GM18520 (cell line): ENCODE data around the gene MN1.

Experiments
- ATAC-seq: cut with Tn5 transposase; IDR thresholded peaks from one replicate; pipeline ENCODE4 v1.9.1; 2021; ENCODE audit not compliant: unreplicated experiment

The MN1 gene

DNA sequence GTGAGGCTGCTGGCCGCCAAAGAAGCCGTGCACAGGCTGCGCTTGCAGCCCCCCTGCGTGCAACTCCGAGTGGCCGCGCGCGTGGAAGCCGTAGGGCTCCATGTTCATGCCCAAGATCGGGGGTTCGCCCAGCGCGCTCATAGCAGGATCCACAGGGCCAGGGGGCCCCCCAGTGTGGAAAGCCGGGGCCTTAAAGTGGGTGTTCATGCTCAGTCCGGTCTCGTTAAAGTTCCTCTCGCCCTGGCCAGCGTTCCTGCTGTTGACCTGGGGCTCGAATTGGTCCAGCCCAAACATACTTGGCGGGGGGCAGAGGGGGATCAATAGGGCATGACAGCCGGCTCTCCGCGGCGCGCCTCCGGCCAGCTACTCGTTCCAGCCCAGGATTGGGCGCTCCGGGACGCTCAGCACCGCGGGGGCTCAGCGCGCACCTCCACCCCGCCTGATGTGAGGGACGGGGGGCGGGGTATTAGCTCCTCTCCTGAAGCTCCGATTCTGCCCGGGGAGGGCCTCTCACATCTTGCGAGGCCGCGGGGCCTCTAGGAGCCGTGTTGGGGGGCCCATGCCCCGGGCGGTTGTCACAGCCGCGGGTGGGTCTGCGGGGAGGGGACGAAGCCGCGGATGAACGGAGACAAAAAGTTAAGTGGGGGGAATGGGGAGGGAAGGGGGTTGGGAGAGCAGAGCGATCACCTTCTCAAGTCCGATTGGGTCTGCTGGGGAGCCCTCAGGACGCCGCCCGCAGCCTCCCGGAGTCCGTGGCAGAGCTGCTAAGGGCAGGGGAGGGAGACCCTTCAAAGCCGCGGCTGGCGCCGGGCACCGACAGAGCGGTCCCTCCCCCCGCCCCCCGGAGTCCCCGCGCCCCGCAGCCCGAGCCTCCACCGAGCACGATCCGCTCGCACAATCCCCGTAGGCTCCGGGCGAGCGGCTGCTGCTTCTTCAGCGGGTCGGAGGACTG, 1.0 kb downstream of the MN1 start:
- ATAC-seq, result no peak

DNA sequence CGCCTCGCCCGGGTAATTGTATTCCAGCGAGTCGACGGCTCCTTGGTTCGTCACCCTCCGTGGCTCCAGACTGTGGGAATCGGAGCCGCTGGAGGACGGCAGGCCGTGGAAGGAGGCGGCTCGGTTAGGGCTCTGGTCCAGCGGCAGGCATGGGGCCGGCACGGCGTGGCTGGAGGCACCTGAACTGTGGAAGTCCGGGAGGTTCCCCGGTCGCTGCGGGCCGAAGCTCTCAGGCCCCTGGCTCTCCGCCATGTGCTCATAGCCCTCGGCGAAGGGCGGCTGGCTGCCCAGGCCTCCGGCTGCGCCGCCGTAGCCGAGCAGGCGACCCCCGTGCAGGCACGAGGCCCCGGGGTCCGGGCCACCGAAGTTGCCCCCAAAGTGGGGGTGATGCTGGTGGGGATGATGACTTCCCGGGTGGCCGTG, 1.7 kb downstream of the MN1 start:
- ATAC-seq, result no peak

DNA sequence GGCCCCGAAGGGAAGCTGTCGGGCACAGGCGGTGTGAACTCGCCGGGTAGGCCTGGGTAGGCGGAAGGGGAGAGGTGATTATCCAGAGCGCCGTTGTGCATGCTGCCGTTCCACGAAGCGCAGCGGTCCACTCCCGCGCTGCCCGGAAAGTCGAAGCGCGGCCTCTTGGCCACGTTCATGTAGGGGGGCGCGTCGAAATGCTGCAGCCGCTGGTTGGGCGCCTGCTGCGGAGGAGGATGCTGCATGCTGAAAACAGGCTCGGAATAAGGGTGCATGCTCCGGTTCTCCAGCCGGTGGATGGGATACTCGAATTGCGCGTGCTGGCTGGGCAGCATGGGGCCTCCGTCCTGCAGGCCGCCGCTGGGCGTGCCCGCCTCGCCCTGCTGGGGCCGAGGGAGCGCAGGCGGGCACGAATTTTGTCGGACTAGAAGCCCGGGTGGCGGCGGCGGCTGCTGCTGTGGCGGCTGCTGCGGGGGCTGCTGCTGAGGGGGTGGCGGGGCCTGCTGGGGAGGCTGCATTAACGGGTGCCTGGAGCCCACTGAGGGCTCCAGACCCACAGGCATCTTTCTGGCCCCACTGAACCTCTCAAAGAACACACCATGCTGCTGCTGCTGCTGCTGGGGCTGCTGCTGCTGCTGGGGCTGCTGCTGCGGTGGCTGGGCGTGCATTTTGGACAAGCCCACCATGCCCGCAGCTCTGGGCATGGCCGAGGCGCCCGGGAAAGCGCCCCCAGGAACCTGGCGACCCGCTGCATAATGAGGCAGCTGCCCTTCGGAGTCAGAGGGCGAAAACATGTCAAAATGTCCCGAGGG, 2.3 kb downstream of the MN1 start:
- no peak for ATAC-seq

DNA sequence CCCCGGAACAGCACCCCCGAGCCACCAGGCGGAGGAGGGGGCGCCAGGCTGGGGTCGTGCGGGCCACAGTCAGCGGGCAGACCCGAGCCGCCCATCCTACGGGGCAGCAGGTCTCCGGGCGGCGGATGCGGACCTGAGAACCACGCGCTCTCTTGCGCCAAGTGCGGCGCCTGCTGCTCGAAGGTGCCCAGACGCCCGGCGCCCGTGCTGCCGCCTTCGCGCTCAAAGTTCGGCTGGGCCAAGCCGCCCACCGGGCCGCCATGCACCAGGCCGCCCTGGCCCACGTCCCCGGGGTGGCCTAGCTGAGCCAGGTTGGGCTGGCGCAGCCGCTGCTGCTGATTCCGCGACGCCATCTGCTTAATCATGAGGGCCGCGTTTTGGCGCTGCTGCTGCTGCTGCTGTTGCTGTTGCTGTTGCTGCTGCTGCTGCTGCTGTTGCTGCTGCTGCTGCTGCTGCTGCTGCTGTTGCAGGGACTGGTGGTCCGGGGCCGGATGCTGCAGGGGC, 3.0 kb downstream of the MN1 start:
- ATAC-seq, result no peak

DNA sequence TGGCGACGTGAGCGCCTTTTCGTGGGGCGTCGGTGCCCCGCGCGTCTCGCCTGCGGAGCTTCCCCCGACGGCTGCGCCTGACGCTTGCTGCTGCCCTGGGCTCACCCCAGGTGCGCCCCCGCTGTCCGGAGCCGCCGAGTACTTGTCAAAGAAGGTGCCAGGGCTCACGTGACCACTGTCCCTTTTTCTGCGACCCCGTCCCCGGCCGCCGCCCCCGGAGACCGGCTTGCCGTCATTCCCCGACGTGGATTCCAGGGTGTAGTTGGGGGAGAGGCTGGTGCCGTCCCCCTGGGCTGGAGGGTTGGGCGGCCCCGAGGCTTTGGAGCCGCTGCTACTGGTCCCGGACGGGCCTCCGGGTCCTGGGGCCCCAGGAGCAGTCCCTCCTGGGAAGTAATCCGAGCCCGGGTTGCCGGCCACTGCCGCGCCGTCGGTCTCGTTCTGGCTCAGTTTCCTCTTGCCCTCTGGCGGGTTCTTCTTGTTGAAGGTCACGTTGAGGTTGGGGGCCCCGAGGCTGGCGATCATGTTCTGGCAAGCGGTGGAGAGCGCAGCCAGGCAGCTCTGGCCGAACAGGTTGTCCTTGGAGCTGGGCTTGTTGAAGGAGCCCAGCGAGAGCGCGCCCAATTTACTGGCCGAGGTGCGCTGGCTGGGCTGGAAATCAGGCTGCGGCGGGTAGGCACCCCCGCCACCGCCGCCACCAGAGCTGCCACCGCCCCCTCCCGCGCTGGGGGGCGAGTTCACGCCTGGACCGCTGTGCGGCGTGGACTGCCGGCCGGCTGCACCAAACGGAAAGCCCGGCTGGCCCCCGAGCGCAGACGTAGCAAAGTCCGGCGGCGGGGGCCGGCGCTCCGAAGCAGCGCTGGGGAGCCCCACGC, 3.8 kb downstream of the MN1 start:
- ATAC-seq, result no peak

DNA sequence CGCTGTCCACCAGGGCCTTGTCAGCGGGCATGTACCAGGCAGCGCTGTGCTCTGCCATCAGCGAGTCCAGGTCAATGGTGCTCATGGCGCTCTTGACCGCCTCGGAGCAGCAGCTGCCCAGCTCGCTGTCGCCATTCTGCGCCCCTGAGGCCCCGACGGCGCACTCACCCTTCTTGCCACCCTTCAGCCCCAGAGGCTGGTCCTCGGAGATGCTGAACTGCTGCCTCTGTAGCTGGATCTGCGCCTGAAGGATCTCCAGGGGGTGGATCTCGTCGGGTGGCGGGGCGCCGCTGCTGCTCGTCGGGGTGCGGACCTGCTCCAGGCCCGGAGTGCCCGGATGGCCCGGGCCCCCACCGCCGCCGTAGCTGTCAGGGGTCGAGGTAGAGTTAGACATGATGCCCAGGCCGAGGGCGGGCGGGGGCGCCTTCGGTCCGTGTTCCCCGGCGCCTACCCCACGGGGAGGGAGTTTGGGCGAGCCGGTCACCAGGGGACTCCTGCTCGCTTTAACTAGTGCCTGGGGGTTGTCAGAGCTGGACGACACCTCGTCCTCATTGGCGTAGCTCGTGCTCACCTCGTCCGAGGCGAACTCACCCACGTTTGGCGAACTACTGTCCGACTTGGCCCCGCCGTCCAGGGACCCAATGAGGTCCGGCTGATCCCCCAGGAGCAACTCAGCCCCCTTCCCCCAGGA, 4.6 kb downstream of the MN1 start:
- ATAC-seq, result no peak

DNA sequence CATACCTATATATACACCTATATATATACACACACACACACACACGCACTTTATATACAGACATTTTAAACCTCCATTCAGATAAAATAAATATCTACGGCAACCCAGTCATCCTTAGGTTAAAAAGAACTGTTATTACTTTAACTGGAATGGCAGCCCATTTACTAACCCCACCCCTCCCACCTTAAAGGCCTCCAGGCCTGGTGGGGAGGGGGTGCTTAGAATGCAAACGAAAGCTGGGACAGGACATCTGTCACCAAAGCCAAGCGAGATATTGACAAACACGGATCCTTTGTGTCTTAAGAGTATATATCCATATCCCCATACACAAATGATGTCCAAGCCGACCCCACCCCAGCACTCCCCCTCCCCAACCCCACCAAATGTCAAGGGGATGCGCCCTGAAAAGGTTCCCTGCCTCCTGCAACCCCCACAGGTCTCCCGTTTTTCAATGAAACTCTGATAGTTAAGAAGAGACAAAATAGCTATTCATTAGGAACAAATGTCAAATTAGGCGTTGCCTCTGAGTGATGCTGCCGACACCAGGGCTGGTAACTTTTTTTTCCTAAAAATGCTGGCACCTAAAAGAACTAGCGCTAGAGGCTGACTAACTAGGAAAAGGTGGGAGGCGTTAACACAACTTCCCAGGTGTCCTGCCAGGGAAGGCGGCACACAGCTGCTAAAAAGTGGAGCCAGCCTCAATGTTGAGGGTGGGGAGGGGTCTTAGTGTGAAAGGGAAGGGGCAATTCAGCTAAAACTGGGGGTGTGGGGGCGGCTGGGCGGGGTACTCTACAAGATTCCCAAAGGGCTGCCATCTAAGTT, 5.6 kb downstream of the MN1 start:
- no peak for ATAC-seq

DNA sequence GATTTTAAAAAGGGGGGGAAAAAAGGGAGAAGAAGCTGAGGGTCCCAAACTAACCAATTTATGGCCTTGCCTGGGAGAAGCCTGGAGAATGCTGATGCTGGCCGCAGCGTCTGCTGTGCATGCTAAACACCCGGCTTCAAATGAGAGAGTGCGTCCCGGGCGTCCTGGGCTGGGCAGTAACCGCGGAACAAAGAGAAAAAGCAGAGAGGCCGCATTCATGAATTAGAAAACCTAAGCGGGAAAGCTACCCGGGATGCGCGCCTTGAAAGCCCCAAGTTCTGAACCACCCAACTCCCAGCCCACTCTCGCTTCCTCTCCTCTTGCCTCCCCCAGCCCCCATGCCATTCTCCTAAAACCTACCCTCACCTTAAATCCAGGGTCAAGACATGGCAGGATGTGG, 6.5 kb downstream of the MN1 start:
- no peak for ATAC-seq

DNA sequence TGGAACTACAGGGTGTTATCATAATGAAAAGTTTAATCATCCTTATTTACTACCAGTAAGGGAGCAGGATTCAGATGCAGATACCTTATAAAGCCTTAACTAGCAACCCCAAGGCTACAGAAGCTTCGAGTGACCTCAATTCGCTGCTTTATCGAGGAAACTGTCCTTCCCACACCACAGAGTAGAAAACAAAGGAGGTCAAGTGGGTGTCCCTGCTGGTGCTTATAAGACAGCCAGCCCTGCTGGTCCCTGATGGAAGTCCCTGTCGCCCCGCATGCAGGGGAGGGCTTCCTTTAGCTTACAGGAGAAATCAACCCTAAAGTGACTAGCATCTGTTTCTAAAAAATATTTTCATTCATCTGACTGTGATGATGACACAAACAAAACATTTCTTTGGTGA, 7.3 kb downstream of the MN1 start:
- no peak for ATAC-seq

DNA sequence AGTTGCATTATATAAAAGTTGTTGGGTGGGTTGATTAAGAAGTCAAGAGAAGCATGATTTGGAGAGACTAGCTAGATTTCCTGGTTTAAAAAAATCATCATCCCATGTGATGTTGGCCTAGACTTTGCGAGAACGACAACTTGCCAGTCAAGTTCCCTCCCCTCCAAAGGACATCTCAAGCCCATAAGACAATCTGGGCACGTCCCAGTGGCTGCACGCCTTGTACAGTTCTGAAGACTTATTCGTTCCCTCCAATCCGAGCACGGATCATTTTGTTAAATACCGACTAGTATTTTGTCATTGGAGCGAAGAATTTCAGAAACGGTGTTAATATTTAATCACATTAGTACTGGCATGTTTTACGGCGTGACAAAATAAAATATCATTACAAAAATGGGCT, 8.0 kb downstream of the MN1 start:
- ATAC-seq, result no peak

DNA sequence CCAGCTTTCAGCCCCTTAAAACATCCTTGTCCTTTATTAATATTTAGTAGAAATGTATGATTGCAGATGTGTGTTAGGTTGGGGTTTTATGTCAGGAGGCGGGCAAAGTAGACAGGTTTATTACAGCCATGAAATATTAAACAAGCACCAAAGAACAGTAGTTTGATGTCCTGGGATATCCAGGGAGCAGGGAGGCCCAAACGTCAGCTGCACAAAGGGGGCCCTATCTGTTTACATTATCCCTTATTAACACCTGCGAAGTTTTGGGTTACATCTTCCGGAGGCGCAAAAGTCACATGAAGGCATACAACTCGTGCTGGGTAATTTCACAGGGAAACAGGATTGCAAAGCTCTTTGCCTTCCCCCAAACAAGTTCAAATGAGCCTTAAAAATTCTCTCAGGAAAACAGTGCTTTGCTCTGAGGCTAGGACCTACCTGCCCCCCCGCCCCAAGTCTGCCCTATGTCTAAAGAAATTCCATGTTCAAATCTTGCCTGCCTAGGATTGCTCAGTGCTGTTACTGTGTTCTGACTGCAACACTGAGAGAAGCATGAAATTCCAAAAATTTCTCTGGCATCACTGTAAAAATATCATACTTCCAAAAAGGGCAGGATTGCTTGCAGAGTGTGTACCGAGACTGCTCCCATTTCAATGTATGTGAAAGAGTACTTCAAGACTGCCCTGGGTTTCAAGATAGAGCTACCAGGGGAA, 8.9 kb downstream of the MN1 start:
- no peak for ATAC-seq

DNA sequence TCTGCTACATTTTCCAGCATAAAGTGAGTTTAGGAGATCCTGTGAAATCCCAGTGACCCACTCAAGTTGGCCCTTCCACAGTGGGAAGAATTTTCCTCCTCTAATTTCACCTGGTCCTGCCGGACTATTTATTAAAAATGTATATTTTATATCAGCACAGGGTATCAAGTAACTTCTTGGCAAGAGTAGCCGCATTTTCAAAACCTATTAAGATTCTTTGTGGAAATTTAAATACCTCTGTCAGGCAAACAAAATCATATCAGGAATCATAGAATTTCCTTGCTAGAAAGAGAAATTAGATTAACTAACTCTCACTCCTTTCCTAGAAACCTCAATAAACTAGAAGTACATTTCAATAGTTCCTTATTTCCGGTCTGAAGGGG, 9.7 kb downstream of the MN1 start:
- ATAC-seq, result no peak

DNA sequence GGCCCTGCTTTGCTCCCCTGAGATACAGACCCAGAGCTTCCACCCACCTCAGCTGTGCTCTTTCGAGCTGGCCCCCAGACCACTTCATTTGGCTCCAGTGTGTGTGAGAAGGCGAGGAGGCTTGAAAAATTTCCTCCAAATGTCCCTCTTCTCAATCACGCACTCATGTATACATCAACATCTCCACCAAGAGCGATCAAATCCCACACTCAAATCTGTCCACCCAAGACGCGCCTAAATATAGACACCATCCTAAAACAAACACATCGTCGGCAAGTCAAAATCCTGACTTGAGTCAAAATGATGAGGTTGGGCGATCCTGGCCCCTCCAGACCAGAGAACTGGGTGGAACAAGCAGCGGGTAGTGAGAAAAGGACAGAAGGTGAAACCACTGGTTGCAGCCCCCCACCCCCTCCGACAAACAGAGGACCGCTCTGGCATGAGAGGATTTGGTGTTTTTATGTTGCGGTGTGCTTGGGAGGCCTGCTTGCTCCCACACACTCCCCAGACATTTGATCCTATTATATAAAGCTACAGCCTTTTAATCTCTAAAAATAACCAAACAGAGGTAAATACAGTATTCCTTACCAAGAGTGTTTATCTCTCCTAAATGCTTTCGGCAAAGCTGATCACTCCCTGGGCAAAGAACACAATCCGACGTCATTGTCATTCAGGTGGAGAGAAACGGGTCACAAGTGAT, 10.2 kb downstream of the MN1 start:
- ATAC-seq, result no peak

DNA sequence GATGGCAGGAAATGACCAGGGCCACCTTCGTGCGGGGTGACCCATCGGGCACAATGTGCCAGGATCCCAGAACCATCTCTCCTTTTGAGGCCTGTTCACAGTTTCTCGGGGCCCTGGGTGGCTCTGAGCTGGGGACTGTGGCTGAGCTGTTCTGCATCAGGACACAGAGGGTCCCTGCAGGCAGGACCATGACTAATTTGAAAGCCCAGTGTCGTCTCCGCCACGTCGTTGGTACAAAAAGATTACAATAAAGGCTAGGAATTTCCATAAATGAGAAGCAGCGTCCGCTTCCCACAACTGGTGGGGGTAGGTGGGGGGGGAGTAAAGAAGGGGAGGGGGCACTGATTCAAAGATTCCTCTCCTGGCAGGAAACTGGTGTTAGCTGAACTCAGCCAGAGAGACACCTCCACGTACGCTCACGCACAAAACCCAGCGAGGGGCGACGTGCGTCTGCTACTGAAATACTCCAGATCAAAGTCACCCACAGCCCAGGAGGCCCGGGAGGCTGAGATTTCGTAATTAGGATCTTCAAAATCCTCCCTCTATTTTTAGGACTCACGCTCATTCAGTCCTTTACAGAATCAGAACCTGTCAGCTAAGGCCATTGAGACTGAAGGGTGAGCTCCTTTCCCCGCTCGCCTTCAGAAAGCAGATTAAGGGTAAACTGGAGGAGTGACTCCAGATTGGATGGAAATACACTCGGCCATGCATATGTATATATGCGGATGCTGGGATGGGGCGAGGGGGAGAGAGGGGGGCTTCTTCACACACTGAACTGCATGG, 11.0 kb downstream of the MN1 start:
- no peak for ATAC-seq

DNA sequence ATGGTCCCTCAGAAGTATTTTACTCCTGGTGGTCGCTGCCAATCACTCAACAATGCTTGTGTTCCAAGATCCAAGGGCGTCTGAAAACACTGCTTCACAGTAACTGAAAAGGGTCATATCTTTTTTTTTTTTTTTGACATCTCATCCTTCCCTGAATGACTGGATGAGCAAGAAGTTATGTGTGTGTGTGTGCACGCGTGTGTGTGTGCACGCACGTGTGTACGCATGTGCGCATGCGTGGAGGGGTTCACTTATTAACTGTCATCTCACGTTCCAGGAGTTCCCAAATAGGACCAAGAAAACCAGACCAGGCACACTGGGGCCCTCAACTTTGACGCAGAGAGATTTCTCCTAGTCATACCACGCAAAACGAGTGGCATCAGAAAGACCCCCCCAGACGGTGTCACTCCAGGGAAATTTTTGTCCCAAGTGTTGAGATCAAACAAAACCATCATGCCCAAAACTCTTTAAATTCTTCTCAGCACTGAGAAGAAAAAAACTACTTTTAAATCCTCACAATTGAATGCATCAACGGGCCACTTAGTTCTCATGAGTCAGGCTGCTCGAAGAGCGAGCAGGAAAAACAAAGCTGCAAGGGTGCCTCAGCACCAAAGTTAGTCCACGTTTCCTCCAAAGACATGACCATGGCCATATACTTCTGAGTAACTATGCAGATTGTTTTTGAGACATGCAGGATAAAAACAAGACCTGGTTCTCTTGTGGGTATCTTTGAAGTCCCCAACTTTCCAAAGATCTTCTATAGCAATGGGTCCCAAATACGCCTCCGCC, 12.9 kb downstream of the MN1 start:
- ATAC-seq, result no peak

DNA sequence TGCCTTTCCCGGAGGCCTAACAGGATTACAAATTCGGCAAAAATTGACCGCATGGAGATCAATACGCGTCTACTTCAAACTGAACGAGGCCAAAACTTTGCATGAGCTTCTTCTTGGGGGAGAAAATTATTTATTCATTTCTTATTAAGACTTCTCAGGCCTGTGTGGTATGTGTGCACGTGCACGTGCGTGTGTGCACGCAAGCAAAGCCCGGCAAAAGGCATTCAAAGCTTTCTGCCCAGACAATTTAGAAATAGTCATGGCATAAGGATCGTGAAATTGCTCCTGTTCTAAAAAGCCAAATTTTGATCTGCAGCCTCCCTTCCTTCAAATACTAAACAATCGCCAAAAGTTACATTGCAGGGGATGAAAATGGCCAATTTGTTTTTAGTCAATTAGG, 14.6 kb downstream of the MN1 start:
- no peak for ATAC-seq
